SK-N-SH treated with all-trans-retinoic acid at 6 μM for 48 hours (cell line): Measurements from ENCODE around the gene SMARCA2.

ENCODE experiments used
- ARNTL ChIP-seq: fragments of 450-650 bp; formaldehyde crosslinking; IDR thresholded peaks from 2 replicates; pipeline ENCODE4 v1.5.0; 2020; ENCODE audit warnings: low read depth, mild to moderate bottlenecking, moderate library complexity, borderline replicate concordance
- CSDC2 ChIP-seq: fragments of 250-450 bp; sonication (Bioruptor Pico); IDR thresholded peaks from 2 replicates; pipeline ENCODE4 v1.5.0; 2020; ENCODE audit warnings: mild to moderate bottlenecking, moderate library complexity
- ISL1 ChIP-seq: fragments of 250-450 bp; sonication (Bioruptor Pico); IDR thresholded peaks from 2 replicates; pipeline ENCODE4 v2.1.2; 2022; ENCODE audit warnings: mild to moderate bottlenecking, moderate library complexity
- ZFP30 ChIP-seq: fragments of 450-650 bp; formaldehyde crosslinking; IDR thresholded peaks from 2 replicates; pipeline ENCODE4 v1.5.0; 2022; ENCODE audit warnings: mild to moderate bottlenecking, moderate library complexity
- ZNF70 ChIP-seq: fragments of 450-650 bp; formaldehyde crosslinking; IDR thresholded peaks from 2 replicates; pipeline ENCODE4 v1.5.0; 2020; ENCODE audit warnings: mild to moderate bottlenecking, moderate library complexity
- TF ChIP-seq, protein P1 (sequence below): fragments of 250-450 bp; sonication (Bioruptor Pico); IDR thresholded peaks from 2 replicates; pipeline ENCODE4 v1.8.0; 2020; ENCODE audit warnings: mild to moderate bottlenecking, moderate library complexity, borderline replicate concordance
- TF ChIP-seq, protein P2 (sequence below): fragments of 250-450 bp; sonication (Bioruptor Pico); IDR thresholded peaks from 2 replicates; pipeline ENCODE4 v1.5.1; 2020; ENCODE audit warnings: low read depth, mild to moderate bottlenecking, moderate library complexity

- TF ChIP-seq ZFP30 (CRISPR knock-in tag) (no peak), ZNF70 (CRISPR knock-in tag) (no peak), ISL1 (CRISPR knock-in tag) (no peak), ARNTL (CRISPR knock-in tag) (no peak), CSDC2 (no peak)
- TF ChIP-seq, protein P1, sequence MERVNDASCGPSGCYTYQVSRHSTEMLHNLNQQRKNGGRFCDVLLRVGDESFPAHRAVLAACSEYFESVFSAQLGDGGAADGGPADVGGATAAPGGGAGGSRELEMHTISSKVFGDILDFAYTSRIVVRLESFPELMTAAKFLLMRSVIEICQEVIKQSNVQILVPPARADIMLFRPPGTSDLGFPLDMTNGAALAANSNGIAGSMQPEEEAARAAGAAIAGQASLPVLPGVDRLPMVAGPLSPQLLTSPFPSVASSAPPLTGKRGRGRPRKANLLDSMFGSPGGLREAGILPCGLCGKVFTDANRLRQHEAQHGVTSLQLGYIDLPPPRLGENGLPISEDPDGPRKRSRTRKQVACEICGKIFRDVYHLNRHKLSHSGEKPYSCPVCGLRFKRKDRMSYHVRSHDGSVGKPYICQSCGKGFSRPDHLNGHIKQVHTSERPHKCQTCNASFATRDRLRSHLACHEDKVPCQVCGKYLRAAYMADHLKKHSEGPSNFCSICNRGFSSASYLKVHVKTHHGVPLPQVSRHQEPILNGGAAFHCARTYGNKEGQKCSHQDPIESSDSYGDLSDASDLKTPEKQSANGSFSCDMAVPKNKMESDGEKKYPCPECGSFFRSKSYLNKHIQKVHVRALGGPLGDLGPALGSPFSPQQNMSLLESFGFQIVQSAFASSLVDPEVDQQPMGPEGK (CRISPR knock-in tag): no peak
- TF ChIP-seq, protein P2, sequence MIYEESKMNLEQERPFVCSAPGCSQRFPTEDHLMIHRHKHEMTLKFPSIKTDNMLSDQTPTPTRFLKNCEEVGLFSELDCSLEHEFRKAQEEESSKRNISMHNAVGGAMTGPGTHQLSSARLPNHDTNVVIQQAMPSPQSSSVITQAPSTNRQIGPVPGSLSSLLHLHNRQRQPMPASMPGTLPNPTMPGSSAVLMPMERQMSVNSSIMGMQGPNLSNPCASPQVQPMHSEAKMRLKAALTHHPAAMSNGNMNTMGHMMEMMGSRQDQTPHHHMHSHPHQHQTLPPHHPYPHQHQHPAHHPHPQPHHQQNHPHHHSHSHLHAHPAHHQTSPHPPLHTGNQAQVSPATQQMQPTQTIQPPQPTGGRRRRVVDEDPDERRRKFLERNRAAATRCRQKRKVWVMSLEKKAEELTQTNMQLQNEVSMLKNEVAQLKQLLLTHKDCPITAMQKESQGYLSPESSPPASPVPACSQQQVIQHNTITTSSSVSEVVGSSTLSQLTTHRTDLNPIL: no peak
These were observed 6.8 kb upstream of the SMARCA2 start for GRCh38 chr9:2008372-2008771.
